A204.1 (cell line): ENCODE data around the gene ADGRL4.
"Not testable (repeated sequence)": the region's sequence is repeated elsewhere in the genome, so short reads cannot be mapped to it uniquely, and the experiment has no call there.

Experiments
- FAIRE-seq: peaks from 2 replicates; lab custom pipeline; 2012; peaks lifted over from hg19 to GRCh38; lab: Jason Lieb, UNC

ADGRL4 gene

DNA sequence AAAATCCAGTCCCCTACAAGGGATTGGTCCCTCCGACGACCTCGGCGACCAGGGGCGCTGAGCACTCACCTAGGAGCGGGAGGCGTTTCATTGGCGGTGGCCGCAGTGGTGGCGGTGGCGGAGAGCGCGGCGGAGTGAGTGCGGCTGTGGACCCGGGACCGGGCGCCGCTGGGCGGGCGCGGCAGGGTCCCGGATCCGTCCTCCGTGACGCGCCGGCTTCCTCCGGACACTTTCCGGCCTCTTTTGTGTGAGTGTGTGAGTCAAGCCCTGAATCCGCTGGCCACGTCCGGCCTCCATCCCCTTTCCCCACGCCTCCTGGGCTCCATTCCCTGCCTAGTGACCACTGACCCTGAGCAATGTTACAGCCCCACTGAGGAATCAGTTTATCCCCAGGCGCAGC is at the start of gene ADGRL4:
Gene ADGRL4, minus strand, starts transcription at position 167 of the 400 bp plus-strand sequence. Its CDS starts 76 bp downstream, at position 91.
- FAIRE-seq = no peak

DNA sequence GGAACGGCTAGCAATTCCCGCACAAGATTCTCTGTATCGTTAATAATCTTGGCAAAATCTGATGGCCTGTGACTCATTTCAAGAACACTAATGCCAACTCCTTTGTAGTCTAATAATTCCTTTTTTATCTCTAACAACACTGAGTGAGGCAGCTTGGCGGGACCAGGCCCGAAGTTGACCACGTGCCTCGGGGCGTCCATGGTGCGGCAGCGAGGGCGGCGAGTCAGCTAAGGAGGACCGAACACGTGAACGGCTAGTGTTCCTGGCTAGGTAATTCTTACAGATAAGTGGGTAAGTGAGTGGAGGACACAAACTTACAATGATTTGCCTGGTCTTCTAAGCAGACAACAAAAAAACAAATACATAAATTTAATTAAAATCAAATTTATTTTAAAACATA is 49.3 kb upstream of the ADGRL4 start:
- FAIRE-seq = no peak

- no peak for FAIRE-seq
Observed at GRCh38 chr1:79052829-79053449, 46.4 kb upstream of the ADGRL4 start.

GRCh38 chr1:79044974-79045650 is 38.6 kb upstream of the ADGRL4 start:
- FAIRE-seq = no peak

DNA sequence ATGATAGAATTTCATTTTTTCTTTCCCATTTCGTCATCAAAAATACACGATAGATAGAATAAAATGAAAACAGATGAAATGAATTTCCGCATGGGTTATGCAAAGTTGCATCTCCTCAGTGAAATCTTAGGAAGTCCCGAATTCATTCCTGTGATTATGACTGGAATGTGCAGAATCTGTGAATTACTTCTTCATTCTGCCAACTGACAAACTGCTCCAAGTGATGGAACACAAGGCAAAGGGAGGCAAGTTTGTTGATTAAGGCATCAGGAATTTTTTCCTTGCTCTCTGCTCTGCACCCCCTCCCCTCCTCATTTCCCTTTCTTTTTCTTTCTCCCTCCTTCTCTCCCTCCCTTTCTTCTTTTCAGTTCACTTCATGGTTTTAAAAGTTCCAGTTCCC is 37.0 kb upstream of the ADGRL4 start:
- no peak for FAIRE-seq

GRCh38 chr1:79042539-79042938 is 36.0 kb upstream of the ADGRL4 start:
- no peak for FAIRE-seq

- FAIRE-seq = no peak
Observed at GRCh38 chr1:79042117-79042516, 35.6 kb upstream of the ADGRL4 start.

- FAIRE-seq = no peak
Observed at GRCh38 chr1:79041666-79042065, 35.1 kb upstream of the ADGRL4 start.

DNA sequence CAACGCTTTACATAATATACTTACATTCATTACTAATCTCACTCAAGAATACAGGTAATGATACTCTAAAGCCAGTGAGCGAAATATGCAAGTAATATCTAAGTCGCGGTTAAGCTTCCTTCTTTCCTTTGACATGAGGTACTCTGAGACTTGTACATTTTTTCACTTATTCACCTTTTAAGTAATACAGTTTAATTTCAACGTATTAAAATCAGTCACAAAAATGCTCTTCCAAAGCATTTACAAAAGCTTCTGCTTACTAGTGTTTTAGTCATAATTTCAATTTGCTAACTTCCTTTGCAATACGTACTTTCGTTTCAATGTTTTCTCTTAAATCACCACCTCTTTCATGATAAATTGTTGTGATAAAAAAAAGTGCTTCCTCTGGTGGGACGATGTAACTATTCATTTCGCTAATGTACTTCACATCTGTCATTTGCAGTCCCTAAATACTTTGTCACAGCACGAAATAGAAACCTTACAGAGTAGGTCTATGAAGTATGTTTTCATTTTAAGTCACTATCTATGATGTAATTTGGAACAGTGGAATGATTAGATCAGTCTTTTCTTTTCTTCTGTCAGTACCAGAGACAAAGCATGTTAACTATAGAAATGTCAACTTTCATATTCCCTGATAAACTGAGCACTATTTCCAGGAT is 34.0 kb upstream of the ADGRL4 start:
- FAIRE-seq = no peak

DNA sequence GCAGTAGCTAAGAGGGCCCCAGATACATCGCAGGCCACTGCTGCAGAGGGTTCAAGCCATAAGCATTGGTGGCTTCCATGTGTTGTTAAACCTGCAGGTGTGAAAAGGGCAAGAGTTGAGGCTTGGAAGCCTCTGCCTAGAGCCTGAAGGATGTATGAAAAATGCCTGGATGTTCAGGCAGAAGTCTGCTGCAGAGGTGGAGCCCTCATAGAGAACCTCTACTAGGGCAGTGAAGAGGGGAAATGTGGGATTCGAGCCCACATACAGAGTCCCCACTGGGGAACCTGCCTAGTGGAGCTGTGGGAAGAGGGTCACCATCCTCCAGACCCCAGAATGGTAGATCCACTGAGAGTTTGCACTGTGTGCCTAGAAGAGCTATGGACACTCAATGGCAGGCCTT is 30.6 kb upstream of the ADGRL4 start:
- FAIRE-seq = no peak

DNA sequence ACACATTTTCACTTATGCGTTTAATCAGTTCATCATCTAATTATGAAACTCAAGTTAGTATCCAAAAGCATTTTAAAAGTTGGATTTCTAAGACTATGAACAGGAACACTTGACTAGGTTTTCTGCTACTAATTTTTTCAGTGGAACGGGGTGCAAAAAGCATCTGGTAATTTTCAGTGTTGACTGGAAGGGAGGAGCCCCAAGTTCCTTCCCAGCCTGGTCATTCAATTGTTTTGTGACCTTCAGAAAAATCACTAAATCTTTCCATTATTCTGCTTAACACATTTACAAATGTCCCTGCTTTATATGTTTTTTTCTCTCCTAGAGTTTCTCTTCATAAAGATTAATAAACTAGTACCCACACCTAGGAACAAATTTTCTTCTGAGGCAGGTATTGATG is 6.0 kb upstream of the ADGRL4 start:
- no peak for FAIRE-seq

- FAIRE-seq = no peak
Observed at GRCh38 chr1:79010589-79010988, 4.1 kb upstream of the ADGRL4 start.

GRCh38 chr1:79005945-79006344 is 585 bp downstream of the ADGRL4 start:
- FAIRE-seq = no peak

- no peak for FAIRE-seq
Observed at GRCh38 chr1:79004916-79005315, 1.6 kb downstream of the ADGRL4 start.

GRCh38 chr1:78996791-78997190 is 9.7 kb downstream of the ADGRL4 start:
- no peak for FAIRE-seq

DNA sequence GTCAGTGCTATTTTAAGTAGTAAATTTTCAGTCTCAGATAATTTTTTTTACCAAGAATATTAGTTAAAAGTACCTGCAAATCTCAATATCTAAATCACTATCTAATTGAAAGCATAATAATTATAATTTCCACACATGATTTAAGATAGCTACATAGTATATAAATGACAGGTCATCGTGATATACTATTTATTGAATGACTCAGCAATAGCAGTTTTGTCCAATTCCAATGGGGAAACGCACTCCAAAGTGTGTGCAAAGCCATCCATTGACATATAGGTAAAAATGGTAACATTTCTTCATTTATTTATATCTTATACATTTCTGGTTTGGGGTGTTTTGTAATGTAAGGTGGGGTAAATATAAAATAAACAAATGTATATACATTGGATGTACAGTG is 19.5 kb downstream of the ADGRL4 start:
- FAIRE-seq = no peak

DNA sequence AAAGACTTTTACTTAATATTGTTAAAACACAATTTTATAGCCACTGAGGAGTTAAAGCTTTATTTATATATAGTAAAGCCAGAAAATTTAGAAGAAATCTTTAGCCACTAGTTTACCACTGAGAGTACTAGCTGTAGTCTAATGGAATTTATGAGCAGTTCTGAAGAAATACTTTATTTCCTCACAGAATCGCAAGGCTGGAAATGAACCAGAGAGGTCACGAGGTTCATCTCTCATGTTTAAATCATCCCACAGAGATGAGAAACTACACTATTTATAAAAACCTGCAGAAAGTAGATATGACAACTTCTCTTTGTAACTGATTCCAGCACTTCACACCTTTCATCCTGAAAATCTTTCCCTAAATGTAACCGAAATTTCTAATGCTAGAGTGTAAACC is 26.0 kb downstream of the ADGRL4 start:
- FAIRE-seq = no peak

GRCh38 chr1:78972723-78973122 is 33.8 kb downstream of the ADGRL4 start:
- FAIRE-seq = no peak

DNA sequence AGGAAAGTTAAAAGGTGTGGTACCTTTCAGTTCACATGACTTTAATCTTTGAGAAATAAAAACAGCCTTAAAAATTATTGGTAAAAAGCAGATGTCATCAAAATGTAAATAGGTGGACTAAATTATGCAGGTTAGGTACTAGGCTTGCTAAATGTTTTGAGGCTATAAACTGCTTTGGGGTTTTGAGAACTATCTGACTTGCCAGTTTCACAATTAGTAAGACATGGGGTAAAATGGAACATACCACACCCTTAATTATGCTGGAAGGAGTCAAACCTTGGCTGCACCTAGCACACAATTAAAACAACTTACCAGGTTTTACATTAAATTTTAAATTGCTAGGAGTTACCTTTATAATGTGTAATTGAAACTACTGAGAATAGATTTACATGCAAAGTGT is 39.4 kb downstream of the ADGRL4 start:
- FAIRE-seq = not testable (repeated sequence)

DNA sequence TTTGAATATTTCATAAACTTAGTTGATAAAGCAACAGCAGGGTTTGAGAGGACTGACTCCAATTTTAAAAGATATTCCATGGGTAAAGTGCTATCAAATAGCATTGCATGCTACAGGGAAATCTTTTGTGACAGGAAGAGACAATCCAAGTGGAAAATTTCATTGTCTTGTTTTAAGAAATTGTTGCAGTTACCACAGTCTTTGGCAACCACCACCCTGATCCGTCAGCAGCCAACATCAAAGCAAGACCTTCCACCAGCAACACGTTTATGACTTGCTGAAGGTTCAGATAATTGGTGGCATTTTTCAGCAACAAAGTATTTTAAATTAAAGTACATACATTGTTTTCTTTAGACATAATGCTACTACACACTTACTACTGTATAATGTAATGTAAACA is 47.8 kb downstream of the ADGRL4 start:
- no peak for FAIRE-seq

DNA sequence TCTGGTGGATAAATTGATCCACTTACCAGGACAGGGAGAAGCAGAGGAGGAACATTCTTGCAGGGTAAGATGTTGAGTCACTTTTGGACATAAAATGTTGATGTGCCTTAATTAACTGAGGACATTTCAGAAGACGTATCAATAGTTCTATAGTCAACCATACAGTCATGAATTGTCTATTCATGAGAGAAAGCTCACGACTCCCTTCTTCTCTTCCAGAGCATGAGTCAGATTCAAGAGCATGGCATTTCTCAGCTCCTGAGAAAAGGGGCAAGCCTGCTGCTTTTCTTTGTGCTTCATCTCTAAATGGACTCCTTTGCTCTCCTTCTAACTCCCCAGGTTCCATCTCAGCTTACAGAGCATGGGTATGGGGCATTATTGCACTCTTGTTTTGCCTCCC is 55.7 kb downstream of the ADGRL4 start:
- no peak for FAIRE-seq

DNA sequence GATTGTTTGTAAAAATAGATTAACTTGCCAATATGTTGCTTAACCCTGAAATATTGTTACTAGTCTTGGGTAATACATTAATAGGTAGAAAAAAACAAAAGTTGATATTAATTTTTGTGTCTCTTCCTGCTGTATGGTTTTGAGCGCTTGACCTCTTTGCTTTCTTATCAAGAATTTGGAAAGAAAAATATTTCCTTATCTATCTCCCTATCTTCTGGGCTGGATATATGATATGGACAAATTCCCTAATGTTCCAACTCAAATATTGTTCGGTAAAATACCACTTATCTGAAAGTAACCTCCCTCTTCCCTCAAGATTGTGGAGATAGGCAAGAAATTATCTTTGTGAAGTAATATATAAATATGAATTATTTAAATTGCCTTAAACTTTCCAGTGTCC is 57.3 kb downstream of the ADGRL4 start:
- FAIRE-seq = no peak

- no peak for FAIRE-seq
Observed at GRCh38 chr1:78919150-78919549, 87.4 kb downstream of the ADGRL4 start.

- FAIRE-seq = no peak
Observed at GRCh38 chr1:78918157-78918556, 88.4 kb downstream of the ADGRL4 start.
